ENCODE results near the gene BTG1.

DNA sequence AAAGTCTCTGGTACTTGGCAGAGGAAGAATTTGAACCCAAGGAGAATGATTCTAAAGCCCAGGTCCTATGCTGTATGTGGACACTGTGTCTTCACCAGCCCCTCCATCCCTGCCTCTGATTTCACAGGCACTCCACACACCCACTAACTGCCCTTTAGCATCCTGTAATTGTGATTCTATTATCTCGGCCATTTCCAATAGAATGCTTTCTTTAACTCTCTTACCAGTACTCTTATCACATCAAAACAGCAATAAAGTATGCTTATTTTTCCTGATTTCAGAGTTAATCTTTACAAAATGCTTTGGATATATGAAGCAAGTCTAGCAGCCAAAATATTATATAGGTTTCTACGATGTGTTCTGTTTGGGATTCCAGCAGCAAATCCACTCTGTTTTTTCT is 37.9 kb upstream of the BTG1 start:
- TF ChIP-seq, protein P1, sequence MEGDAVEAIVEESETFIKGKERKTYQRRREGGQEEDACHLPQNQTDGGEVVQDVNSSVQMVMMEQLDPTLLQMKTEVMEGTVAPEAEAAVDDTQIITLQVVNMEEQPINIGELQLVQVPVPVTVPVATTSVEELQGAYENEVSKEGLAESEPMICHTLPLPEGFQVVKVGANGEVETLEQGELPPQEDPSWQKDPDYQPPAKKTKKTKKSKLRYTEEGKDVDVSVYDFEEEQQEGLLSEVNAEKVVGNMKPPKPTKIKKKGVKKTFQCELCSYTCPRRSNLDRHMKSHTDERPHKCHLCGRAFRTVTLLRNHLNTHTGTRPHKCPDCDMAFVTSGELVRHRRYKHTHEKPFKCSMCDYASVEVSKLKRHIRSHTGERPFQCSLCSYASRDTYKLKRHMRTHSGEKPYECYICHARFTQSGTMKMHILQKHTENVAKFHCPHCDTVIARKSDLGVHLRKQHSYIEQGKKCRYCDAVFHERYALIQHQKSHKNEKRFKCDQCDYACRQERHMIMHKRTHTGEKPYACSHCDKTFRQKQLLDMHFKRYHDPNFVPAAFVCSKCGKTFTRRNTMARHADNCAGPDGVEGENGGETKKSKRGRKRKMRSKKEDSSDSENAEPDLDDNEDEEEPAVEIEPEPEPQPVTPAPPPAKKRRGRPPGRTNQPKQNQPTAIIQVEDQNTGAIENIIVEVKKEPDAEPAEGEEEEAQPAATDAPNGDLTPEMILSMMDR (conservative IDR thresholded peaks at IDR 0.05 in 1 of 2, IDR thresholded peaks at IDR 0.05 in 1 of 2; ENCODE audit: extremely low read depth in 1 of 2, insufficient read depth in 1 of 2, low read depth in 1 of 2, low read length in 2 of 2): no peak
- TF ChIP-seq EZH2 (IDR thresholded peaks at IDR 0.05; ENCODE audit: borderline replicate concordance, low read length): no peak
